Prostate gland (tissue), 2 donors: ENCODE measurements around the gene DDI2.

Source experiments
- POLR2A ChIP-seq: fragments of 450-650 bp; IDR thresholded peaks from one replicate; pipeline ENCODE4 v1.6.1; 2016; ENCODE audit warnings: antibody characterized with exemption, mild to moderate bottlenecking
- POLR2AphosphoS5 ChIP-seq: sonication (generic); formaldehyde crosslinking; IDR thresholded peaks from one replicate; pipeline ENCODE4 v1.6.1; 2017; ENCODE audit warnings: antibody characterized with exemption
- TF ChIP-seq, protein P1 (sequence below), 4 experiments: fragments of 200-600 bp in 2 of 4; fragments of 450-650 bp in 2 of 4; sonication (generic) in 2 of 4; IDR thresholded peaks; 1 replicate in 3 of 4; 2 replicates in 1 of 4; pipeline ENCODE4 v1.5.1; 2016 to 2019; ENCODE audit warnings: antibody characterized with exemption in 4 of 4, mild to moderate bottlenecking in 2 of 4, moderate library complexity in 2 of 4

DNA sequence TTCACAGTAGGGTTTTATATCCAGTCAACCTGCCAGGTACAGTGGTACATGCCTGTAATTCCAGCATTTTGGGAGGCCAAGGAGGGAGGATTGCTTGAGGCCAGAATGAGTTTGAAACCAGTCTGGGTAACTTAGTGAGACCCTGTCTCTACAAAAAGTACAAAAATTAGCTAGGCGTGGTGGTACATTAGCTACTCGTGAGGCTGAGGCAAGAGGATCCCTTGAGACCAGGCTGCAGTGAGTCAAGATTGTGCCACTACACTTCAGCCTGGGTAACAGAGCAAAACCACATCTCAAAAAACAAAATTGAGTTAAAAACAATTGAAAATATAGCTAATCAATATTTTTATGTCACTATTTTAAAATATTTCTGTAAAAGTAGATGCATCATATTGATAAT lies 33.2 kb downstream of the DDI2 start:
- TF ChIP-seq, protein P1, sequence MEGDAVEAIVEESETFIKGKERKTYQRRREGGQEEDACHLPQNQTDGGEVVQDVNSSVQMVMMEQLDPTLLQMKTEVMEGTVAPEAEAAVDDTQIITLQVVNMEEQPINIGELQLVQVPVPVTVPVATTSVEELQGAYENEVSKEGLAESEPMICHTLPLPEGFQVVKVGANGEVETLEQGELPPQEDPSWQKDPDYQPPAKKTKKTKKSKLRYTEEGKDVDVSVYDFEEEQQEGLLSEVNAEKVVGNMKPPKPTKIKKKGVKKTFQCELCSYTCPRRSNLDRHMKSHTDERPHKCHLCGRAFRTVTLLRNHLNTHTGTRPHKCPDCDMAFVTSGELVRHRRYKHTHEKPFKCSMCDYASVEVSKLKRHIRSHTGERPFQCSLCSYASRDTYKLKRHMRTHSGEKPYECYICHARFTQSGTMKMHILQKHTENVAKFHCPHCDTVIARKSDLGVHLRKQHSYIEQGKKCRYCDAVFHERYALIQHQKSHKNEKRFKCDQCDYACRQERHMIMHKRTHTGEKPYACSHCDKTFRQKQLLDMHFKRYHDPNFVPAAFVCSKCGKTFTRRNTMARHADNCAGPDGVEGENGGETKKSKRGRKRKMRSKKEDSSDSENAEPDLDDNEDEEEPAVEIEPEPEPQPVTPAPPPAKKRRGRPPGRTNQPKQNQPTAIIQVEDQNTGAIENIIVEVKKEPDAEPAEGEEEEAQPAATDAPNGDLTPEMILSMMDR (IDR thresholded peaks at IDR 0.05) = no peak
- TF ChIP-seq POLR2A = no peak
- TF ChIP-seq POLR2AphosphoS5 = no peak
